HG02588 (cell line): ENCODE results near the gene OLFM2.
"Not testable (repeated sequence)": the region's sequence is repeated elsewhere in the genome, so short reads cannot be mapped to it uniquely, and the experiment has no call there.

ENCODE experiments used
- ATAC-seq: cut with Tn5 transposase; IDR thresholded peaks from one replicate; pipeline ENCODE4 v1.9.1; 2021; ENCODE audit warnings: mild to moderate bottlenecking, moderate library complexity; ENCODE audit not compliant: unreplicated experiment

OLFM2 gene

DNA sequence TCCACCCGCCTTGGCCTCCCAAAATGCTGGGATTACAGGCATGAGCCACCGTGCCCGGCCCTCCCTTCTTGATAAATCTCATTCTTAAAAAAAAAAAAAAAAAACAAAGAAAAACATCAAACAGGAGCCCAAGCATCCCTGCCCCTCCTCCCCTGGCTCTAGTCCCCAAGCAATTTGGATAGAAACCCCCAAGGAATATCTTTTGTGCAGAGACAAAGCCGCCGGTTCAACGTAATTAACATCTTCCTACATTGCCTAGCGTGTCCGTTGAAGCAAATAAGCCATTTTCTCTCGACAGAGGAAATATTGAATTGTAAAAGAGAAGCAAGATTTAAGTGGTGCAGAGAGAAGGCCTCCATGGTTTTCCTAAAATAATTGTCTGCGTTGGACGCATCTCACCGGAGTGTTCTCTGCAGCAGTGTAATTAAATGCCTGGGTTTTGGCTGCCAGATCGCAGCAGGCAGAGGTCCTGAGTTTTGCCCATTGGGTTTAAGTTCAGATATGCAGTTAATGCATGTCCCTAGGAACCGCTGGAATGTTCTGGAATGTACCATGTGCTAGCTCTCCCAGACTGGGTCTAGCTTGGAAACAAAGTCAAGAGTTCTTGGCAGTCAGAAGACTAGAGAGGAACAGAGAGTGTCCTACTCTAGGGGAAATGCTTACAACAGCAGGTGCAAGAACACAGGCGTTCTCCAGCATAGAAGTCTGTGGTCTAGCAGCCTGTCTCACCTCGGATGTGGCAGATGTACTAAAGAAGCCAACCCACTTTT is 70.4 kb downstream of the OLFM2 start:
- no peak for ATAC-seq

DNA sequence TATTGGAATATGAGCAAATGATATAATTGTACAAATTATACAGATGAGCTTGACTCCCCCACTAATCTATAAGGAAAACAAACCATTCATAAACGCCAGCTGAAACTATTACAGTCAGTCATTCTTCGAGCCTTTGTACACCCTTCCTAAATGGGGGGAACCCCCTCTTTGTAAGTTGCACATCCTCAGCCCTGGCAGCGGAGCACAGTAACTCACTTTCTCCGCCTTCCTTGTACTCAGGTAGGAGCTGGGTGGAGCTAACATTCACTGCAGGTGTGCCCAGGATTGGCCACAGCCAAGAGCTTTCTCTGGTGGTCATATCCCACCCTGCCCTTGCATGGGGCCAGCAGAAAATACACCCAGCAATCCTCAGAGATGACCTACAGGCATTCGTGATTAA is 72.6 kb downstream of the OLFM2 start:
- no peak for ATAC-seq

DNA sequence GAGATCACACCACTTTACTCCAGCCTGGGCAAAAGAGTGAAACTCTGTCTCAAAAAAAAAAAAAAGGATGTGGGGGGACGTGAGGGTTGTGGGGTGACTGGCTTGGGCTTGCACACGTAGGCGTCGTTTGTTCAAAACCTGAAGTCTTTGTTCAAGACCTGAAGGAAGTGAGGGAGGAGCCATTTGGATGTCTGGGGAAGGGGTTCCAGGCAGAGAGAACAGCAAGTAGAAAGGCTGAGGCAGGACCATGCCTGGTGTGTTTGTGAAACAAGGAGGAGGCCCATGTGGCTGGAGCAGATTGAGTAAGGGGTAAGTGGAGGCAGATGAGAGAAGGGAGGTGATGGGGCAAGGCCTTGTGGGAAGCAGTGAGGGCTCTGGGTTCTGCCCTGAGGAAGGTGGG is 73.4 kb downstream of the OLFM2 start:
- ATAC-seq = no peak

DNA sequence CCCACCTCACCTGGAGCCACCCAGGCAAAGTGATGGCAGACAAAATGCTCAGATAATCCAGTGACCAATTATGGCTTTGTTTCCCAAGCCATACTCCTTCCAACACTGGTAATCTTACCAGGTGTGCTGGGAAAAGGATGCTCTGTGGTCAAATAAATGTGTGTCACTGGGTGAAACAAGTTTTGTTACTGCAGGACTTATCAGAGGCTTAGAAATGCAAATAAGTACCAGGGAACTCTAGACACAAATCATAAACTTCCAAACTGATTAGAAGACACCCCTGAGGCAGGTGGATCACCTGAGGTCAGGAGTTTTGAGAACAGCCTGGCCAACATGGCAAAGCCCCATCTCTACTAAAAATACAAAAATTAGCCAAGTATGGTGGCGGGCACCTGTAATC is 74.8 kb downstream of the OLFM2 start:
- no peak for ATAC-seq

DNA sequence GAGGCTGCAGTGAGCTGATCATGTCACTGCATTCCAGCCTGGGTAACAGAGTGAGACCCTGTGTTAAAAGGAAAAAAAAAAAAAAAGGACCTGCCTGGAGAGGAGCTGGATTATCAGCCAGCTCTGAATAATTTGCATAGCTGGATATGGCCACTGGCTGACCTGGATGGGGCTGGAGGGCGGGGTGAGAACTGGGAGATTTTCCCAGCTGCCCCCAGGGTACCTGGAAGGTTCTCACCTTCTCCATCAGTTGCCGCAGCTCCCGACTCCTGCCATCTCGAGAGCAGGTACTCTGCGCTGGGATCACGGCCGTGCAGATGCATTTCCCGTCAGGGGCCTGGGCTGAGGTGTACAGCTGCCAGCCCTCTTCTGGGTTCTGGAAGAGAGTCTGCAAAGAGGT is 75.9 kb downstream of the OLFM2 start:
- ATAC-seq = no peak

DNA sequence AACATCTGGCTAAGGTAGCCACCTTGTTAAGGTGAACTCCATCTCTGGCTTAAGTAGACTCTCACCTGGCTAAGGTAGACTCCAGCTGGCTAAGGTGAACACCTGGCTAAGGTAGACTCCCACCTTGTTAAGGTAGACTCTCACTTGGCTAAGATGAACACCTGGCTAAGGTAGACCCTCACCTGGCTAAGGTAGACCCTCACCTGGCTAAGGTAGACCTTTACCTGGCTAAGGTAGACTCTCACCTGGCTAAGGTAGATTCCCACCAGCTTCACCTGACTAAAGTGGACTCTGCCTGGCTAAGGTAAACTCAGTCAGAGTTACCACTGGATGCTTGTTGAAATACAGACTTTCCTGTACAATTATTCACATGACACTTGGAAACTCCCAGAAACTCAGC is 77.5 kb downstream of the OLFM2 start:
- ATAC-seq = no peak

DNA sequence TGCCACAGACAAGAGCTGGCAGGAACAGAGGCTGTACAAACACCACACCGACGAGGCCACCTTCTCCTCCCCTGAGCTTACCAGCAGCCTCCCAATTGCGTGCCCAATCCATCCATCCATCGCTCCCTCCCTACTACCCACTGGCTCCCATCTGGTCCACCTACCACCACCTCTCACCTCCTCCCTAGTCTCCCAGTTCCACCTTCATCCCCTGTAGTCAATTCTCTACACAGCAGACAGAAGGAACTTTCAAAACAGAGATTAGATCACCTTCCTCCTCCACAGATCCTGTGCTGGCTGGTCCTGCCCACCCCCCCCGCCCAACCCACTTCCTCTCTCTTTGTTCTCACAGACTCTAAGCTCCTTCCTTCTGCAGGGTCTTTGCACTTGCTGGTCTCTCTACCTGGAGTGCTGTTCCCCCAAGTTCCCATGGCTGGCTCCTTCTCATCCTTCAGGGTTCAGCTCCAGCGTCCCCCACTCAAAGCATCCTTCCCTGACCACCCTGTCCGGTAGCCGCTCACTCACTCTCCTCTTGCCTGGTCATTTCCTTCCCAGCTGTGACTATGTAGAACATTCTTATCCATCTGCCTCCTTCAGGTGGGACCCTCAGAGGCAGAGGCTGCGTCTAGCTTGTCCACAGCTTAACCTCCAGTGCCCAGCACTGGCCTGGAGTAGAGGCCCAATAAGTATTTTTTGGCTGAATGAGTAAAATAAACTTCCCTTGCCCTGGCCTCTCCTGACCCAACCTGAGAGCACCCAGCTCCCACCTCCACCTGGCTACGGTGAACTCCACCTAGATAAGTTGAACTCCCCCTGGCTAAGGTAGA is 78.2 kb downstream of the OLFM2 start:
- ATAC-seq = no peak

DNA sequence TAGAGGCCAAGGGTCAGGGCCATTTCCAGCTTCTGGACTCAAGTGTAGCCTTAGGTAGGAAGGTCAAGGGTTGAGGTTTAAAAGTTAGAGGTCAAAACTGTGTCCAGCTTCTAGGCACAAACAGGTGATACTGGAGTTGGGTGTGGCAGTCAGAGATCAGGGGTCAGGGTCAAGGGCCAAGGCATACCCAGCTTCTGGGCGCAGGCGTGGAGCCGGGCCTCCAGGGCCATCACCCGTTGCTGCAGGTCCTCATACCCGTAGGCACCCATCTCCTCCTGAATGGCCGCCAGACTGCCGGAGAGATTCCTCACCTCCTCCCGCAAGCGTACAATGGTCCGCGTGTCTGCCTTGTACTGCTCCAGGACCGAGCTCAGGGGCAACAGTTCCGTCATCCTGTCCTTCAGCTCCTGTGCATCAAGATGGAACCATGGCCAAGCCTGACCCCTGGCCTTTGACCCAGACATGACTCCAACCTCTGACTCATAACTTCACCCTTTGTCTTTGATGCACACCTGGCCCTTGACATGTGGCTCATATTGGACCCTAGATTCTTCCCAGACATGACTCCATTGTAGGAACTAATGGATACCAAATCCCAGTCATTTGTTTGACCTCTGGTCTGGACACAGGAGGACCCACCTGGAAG is 79.1 kb downstream of the OLFM2 start:
- ATAC-seq = no peak

DNA sequence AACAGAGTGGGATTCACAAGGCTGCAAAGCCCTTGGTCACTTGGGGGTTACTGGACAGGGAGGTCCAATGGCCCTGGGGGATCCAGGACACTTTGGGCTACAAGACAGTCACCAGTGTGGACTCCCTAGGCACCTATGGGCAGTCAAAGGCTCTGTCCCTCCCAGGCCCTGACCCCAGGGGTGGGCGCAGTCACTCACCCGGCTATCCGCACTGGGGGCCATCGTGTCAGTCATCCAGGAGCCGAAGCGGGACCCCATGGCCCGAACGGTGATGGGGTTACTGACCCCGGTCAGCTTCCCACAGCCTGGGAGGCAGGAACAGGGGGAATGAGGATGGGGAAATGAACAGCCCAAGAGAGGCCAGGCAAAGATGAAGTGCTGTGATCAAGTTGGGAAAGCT is 79.7 kb downstream of the OLFM2 start:
- ATAC-seq = no peak

DNA sequence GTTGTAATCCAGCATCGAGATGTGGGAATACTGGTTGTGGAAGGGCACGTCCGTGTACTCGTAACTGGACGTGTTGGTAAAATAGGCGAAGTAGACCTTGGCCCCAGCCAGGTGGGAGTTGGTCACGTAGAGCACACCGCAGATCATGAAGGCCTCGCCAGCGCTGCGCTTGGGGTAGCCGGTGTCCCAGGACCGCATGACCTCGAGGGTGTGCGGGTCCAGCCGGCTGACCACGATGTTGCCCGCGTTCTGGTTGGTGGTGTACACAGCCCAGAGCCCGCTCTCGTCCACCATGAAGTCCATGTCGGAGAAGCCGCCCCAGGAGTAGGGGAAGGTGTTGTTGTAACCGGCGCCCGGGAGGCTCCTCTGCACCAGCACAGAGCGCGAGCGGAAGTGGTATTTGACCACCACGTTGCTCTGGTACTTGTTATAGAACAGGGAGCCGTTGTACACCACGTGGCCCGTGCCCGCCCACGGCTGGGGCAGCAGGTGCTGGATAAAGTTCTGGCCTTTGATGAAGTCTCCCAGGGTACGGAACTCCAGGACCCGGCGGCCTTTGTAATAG is 82.0 kb downstream of the OLFM2 start:
- no peak for ATAC-seq

DNA sequence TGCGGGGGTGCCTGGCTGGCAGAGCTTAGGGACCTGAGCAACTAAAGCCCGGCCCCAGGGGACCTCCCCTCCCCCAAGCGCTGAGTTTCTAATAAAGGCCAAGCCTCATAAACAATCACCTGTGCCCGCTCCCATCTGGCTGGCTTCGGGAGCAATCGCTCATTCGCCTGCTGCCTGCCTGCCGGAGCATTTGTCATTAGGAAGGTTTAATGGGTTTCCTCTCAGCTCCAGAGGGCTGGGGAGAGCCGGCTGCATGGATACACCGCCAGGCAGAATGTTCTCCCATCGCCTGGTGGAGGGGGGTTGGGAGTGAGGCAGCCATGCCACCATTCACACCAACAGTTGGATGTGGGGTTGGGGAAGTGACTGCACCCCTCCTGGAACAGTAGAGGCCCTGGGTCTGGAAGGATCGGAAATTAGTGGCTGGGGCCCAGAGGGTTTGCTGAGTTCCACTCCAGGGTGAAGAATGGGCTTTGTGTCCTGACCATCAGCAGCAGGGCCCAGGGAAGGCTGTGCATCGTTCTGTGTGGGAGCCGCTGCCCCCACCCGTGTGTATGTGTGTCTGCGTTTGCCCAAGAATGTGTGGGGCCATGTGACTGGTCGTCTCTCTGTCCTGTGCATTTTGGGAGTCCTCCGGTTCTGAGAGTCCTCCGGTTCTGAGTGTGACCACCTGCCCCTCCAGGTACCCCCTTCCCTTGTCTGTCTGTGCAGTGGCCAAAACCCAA is 85.9 kb downstream of the OLFM2 start:
- ATAC-seq = no peak

DNA sequence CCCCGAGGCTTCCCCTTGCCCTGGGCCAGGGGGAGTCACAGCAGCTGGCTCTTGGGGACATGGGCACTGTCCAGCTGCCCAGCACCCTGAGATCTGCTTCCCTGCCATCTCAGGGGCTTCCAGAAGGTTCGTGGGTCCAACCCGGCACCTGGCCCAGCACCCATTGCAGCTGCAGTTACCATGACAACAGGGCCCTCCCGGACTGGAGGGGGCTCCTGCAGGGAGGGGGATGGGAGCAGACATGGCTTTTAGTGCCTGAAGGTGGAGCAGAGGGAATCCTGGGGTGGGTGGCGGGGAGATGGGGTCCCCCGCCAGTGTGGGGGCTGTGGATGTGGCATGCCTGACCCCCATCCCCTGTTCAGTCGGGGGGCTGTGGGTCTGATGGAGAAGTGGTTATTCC is 86.5 kb downstream of the OLFM2 start:
- no peak for ATAC-seq

DNA sequence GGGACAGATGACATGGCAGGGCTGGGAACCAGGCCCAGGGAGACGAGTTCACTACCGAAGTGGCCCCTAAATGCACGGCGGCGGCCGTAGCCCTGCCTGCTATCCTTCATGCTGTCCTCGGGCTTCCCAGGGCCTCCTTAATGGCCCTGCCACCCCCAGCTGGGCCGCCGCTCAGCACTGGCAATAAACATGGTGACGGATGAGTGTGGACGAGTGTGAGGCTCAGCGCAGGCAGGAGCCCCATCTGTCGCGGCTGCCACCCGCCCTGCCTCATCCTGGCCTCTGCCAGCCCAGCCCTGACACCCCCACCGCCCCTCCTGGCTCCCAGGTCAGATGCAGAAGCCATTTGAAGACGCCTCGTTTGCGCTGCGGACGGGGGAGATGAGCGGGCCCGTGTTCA is 87.6 kb downstream of the OLFM2 start:
- no peak for ATAC-seq

DNA sequence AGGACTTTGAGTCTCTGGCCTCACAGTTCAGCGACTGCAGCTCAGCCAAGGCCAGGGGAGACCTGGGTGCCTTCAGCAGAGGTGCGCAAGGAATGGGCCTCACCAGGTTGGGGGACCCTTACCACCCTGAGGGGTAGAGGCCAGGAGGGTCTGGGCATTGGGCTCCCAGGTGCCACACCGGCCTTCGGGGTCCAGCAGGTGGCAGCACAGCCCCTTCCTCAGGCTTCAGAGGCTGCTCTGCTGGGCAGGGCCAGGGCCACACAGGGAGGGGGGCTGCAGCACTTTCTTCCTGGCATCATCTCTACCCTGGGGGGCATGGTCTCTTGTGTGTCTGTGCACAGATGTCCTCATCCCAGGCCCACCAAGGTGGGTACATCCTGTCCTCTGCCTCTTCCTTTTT is 88.3 kb downstream of the OLFM2 start:
- no peak for ATAC-seq

DNA sequence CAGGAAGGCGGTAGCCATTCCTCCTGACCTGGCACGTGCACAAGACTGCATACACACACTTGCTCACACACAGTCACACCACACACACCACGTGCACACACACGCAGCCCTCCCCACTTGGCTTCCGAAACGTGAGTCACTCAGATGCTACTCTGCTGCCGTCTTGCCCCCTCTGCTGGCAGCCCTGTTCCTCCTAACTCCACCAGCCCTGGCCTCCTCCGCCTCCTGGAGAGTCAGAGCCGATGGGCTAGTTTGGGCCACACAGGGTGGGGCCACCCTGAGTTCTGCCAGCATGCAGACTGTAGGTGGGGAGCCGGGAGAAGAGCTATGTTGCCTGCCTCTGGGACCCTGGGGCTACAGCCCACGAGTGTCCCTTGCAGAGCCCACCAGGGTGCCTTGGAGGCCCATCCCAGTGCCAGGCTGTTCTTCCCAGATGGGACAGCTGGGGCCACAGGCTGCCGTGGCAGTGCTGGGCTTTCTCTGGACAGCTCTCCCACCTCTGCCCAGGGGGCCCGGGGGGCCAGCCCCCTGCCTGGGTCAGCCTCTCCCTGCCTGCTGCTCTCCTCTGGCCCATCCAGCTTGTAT is 89.1 kb downstream of the OLFM2 start:
- ATAC-seq = no peak

DNA sequence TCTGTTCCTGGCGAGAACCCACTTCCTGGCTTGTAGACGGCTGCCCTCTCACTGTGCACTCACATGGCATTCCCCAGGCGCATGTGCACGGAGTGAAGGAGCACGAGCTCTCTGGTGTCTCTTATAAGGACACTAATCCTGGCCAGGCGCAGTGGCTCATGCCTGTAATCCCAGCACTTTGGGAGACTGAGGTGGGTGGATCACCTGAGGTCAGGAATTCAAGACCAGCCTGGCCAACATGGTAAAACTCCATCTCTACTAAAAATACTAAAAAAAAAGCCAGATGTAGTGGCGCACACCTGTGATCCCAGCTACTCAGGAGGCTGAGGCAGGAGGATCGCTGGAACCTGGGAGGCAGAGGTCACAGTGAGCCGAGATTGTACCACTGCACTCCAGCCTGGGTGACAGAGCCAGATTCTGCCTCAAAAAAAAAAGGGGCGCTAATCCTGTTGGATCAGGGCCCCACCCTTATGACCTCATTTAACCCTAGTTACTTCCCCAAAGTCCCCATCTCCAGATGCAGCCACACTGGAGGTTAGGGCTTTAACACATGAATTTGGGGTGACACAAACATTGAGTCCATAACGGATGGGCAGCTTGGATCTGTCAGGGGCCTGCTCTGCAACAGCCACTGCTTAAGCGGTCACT is 92.6 kb downstream of the OLFM2 start:
- not testable (repeated sequence) for ATAC-seq

DNA sequence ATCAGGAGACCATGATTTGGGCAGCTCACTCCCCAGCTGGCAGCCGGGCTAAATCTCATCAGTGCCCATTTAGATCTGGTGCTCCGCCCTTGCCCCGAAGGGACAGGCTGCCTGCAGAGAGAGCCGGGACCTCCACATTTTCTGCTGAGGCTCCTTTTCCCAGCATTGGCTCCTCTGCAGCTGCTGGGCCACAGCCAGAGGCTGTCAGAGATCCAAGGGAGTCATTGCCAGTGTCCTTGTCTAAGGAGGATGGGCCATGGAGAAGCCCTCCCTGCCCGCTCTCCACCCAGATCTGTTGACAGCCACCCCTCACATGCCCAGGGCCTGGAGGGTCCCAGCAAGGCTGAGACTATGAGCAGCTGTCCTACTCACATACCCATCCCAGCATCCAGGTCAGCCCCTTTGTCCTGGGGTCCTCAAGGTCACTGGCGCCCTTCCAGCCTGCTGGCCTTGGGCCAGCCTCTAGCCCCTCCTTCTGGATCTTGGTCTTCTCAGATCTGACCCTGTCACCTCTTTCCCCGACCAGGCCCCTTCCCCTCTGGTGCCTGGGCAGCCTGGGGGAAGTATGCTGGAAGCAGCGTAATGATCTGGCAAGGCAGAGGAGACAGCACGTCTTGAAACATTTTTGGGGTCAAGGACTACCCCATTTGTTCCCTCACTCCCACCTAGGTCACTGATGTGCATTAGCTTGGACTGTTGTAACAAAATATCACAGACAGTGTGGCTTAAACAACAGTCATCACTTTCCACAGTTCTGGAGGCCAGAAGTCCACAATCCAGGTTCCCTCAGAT is 93.3 kb downstream of the OLFM2 start:
- no peak for ATAC-seq

DNA sequence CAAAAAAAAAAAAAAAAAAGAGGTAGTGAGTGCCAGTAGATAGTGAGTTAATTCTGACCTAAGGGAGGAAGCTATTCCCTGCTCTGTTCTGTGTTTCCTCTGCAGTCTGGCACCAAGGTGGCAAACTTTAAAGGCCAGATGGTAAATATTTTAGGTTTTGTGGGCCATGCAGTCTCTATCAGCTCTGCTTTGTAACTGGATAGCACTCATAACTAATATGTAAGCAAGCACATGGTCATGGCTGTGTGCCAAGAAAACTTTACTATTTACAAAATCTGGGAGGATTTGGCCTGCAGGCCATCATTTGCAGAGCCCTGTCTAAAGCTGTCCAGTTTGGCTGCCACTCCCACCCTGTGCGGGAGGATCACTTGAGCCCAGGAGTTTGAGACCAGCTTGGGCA is 96.9 kb downstream of the OLFM2 start:
- no peak for ATAC-seq

DNA sequence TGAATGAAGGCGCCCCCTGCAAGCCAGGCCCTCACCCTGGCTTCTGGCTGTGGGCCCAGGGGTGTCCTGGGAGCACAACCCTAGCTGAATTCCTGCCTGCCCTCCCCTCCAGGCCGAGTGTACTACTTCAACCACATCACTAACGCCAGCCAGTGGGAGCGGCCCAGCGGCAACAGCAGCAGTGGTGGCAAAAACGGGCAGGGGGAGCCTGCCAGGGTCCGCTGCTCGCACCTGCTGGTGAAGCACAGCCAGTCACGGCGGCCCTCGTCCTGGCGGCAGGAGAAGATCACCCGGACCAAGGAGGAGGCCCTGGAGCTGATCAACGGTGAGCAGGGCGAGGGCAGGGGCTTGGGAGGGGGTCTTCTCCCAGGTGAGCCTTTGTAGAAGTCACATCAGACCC is 98.0 kb downstream of the OLFM2 start:
- ATAC-seq = no peak
